K562 (cell line): ENCODE results near the gene SLC7A8. TPM values are rescaled to one million over a fixed set of nuclear protein-coding genes. Genes with fewer than 3 reads are reported as not detected.
A peak's percentile ranks its signal among the peaks of the same experiment; 100 is the strongest.

ENCODE experiments used
- ATAC-seq: fragments of 200-7000 bp; cut with Tn5 transposase; 3 replicates; pipeline ENCODE4 v1.9.1; 2020; ENCODE audit warnings: moderate library complexity
- BruUV-seq: library from RNA; stranded (reverse); fragments of 400-500 nt; replicated peaks from 2 replicates; lab custom pipeline; 2021; lab: Mats Ljungman, UMichigan
- CTCF ChIA-PET: fragments of 300-600 bp; formaldehyde crosslinking; extraction: SDS; loops from one replicate; lab custom pipeline; 2021; ENCODE audit warnings: low intra/inter-chr PET ratio; lab: Yijun Ruan, JAX
- POLR2A ChIA-PET: fragments of 300-600, 350-650 bp; sonication (Branson Sonifier 250); formaldehyde crosslinking; extraction: SDS; loops from one replicate; lab custom pipeline; 2021; ENCODE audit warnings: antibody characterized with exemption, inconsistent platforms; lab: Yijun Ruan, JAX
- DNase-seq, 4 experiments: peaks; one replicate each; pipeline versions ENCODE4 v3.0.0 to v3.0.0-alpha.2; 2011 to 2018; ENCODE audit warnings: low spot score in 3 of 4, mixed read lengths in 3 of 4; ENCODE audit errors: extremely low read depth in 1 of 4
- FAIRE-seq: peaks from 2 replicates; lab custom pipeline; 2011; peaks lifted over from hg19 to GRCh38; lab: Jason Lieb, UNC
- H2AFZ ChIP-seq: 2 replicates; pipeline ENCODE4 v1.6.0; 2011; ENCODE audit warnings: low read depth, low read length, control low read depth, inconsistent platforms
- H3K27ac ChIP-seq: fragments of 200-600 bp; 3 replicates; pipeline ENCODE4 v1.8.0; 2011; ENCODE audit warnings: low read depth, mild to moderate bottlenecking, control low read depth, inconsistent platforms, low read length, moderate library complexity, mixed read lengths; ENCODE audit errors: extremely low read depth
- H3K27me3 ChIP-seq, 2 experiments: fragments of 300-600 bp in 1 of 2; 2 replicates in 1 of 2; 3 replicates in 1 of 2; pipeline versions ENCODE4 v1.6.0 to v1.8.0; 2011; ENCODE audit warnings: inconsistent platforms in 2 of 2, low read length in 2 of 2, mild to moderate bottlenecking in 1 of 2, mixed read lengths in 1 of 2, moderate library complexity in 1 of 2; ENCODE audit not compliant: control insufficient read depth in 2 of 2, insufficient read depth in 2 of 2
- H3K36me3 ChIP-seq: fragments of 300-600 bp; 3 replicates; pipeline ENCODE4 v1.8.0; 2011; ENCODE audit warnings: mild to moderate bottlenecking, low read length, inconsistent platforms; ENCODE audit not compliant: control insufficient read depth, insufficient read depth
- H3K4me1 ChIP-seq, 2 experiments: fragments of 200-600 bp in 1 of 2; replicated peaks in 1 of 2; 2 replicates in 1 of 2; 3 replicates in 1 of 2; pipeline versions ENCODE4 v1.5.1 to v1.8.0; 2011; ENCODE audit warnings: inconsistent platforms in 2 of 2, low read length in 2 of 2, mild to moderate bottlenecking in 1 of 2, mixed read lengths in 1 of 2, moderate library complexity in 1 of 2; ENCODE audit not compliant: control insufficient read depth in 2 of 2, insufficient read depth in 2 of 2
- H3K4me2 ChIP-seq: 2 replicates; pipeline ENCODE4 v1.6.1; 2011; ENCODE audit warnings: low read length, control low read depth, inconsistent platforms, mixed read lengths; ENCODE audit not compliant: insufficient read depth
- H3K4me3 ChIP-seq: fragments of 200-600 bp; sonication (generic), shearing (Covaris generic); 2 replicates; pipeline ENCODE4 v1.5.1; 2016; ENCODE audit warnings: control low read depth, inconsistent platforms
- H3K79me2 ChIP-seq: fragments of 200-600 bp; 3 replicates; pipeline ENCODE4 v1.8.0; 2011; ENCODE audit warnings: low read length, inconsistent platforms; ENCODE audit not compliant: control insufficient read depth, insufficient read depth
- H3K9ac ChIP-seq, 2 experiments: 2 replicates each; pipeline versions ENCODE4 v1.6.0 to v1.6.1; 2011; ENCODE audit warnings: low read depth in 2 of 2, low read length in 2 of 2, control low read depth in 1 of 2, inconsistent platforms in 1 of 2, mild to moderate bottlenecking in 1 of 2, mixed read lengths in 1 of 2; ENCODE audit not compliant: insufficient read depth in 1 of 2
- H3K9me1 ChIP-seq: one replicate; pipeline ENCODE4 v1.6.0; 2011; ENCODE audit warnings: inconsistent platforms, mild to moderate bottlenecking, low read length, moderate library complexity; ENCODE audit not compliant: control insufficient read depth, insufficient read depth
- H3K9me3 ChIP-seq: replicated peaks from 2 replicates; pipeline ENCODE4 v1.5.1; 2011; ENCODE audit warnings: low read depth, low read length, inconsistent platforms; ENCODE audit not compliant: control insufficient read depth, insufficient read depth
- H4K20me1 ChIP-seq: replicated peaks from 2 replicates; pipeline ENCODE4 v1.6.1; 2011; ENCODE audit warnings: low read length, inconsistent platforms, mixed read lengths; ENCODE audit not compliant: control insufficient read depth, insufficient read depth
- FOXA3 ChIP-seq, 2 experiments: fragments of 450-650 bp in 1 of 2; sonication (generic) in 1 of 2; formaldehyde crosslinking; IDR thresholded peaks in 1 of 2; conservative IDR thresholded peaks in 1 of 2; 2 replicates each; pipeline versions ENCODE4 v1.4.0 to v1.8.0; 2020 to 2022; ENCODE audit warnings: mild to moderate bottlenecking in 2 of 2, missing genetic modification reagents in 1 of 2
- FOXK1 ChIP-seq: sonication (generic); formaldehyde crosslinking; IDR thresholded peaks from 2 replicates; pipeline ENCODE4 v1.8.0; 2022; ENCODE audit warnings: missing genetic modification reagents, mild to moderate bottlenecking, borderline replicate concordance
- HDAC3 ChIP-seq: fragments of 450-650 bp; IDR thresholded peaks from 2 replicates; pipeline ENCODE4 v1.6.1; 2018; ENCODE audit warnings: borderline replicate concordance, mild to moderate bottlenecking, moderate library complexity; ENCODE audit not compliant: partially characterized antibody
- HDAC8 ChIP-seq: fragments of 450-650 bp; IDR thresholded peaks from 2 replicates; pipeline ENCODE4 v1.6.1; 2016; ENCODE audit warnings: mild to moderate bottlenecking, missing genetic modification characterization, moderate library complexity, missing compliant biosample characterization
- HINFP ChIP-seq: fragments of 450-650 bp; conservative IDR thresholded peaks from 2 replicates; pipeline ENCODE4 v1.6.1; 2016; ENCODE audit warnings: missing genetic modification characterization, low read depth, mild to moderate bottlenecking, control low read depth, missing compliant biosample characterization
- NCOA1 ChIP-seq: fragments of 450-650 bp; IDR thresholded peaks from 2 replicates; pipeline ENCODE4 v1.6.1; 2016; ENCODE audit warnings: low read depth
- NFATC3 ChIP-seq: fragments of 450-650 bp; IDR thresholded peaks from 2 replicates; pipeline ENCODE4 v1.6.1; 2017; ENCODE audit warnings: mild to moderate bottlenecking
- SETDB1 ChIP-seq: IDR thresholded peaks from one replicate; pipeline ENCODE4 v1.6.1; 2012; ENCODE audit warnings: low read length, control low read depth, inconsistent platforms
- XRCC4 ChIP-seq: IDR thresholded peaks from one replicate; pipeline ENCODE4 v1.6.1; 2011; ENCODE audit not compliant: insufficient read depth, insufficient read length; ENCODE audit errors: extremely low read depth
- ZBTB7A ChIP-seq: IDR thresholded peaks from 2 replicates; pipeline ENCODE4 v1.6.1; 2011; ENCODE audit warnings: low read depth, mild to moderate bottlenecking, low read length, moderate library complexity, borderline replicate concordance; ENCODE audit not compliant: control insufficient read depth
- ZNF436 ChIP-seq: fragments of 250-450, 450-650 bp; sonication (Bioruptor Pico); formaldehyde crosslinking; IDR thresholded peaks from 2 replicates; pipeline ENCODE4 v1.7.0; 2020; ENCODE audit warnings: mild to moderate bottlenecking
- ZNF507 ChIP-seq: conservative IDR thresholded peaks from 2 replicates; pipeline ENCODE4 v1.6.1; 2017; ENCODE audit warnings: missing genetic modification characterization, missing compliant biosample characterization
- ZNF780A ChIP-seq: fragments of 250-450 bp; sonication (Bioruptor Pico); IDR thresholded peaks from 2 replicates; pipeline ENCODE4 v1.5.0; 2021; ENCODE audit warnings: mild to moderate bottlenecking
- WGBS: fragments of 100-300 bp; shearing (Covaris generic); methylation state at CpG from one replicate; pipeline ENCODE4 v1.1.6; 2016; ENCODE audit warnings: low coverage, mixed read lengths; ENCODE audit not compliant: insufficient coverage; ENCODE audit errors: missing lambda C conversion rate; 5-methylcytosine and 5-hydroxymethylcytosine counted together
- in situ Hi-C: fragments of 300-500 bp; cut with MboI; formaldehyde crosslinking; loops from 4 replicates; pipeline ENCODE4 v1.15.0; 2018; ENCODE audit warnings: inconsistent platforms, mixed read lengths
- intact Hi-C: fragments of 100-400 bp; cut with micrococcal nuclease; formaldehyde crosslinking; loops from 2 replicates; pipeline ENCODE4 v1.14.2; 2022
- polyA plus RNA-seq, 8 experiments: library from polyadenylated mRNA; depleted of rRNA in 4 of 8; stranded (reverse) in 5 of 8; unstranded in 3 of 8; fragments of >200 nt; fragmentation: Nextera tagmentation in 2 of 8; fragmentation: Illumina TruSeq in 1 of 8; extraction: Ambion mirVana in 2 of 8; extraction: Trizol in 1 of 8; gene quantifications; 2 replicates each; pipeline versions ENCODE4 v1.2.1 to v1.2.3, GENCODE V29; 2011 to 2014; ENCODE audit warnings: inconsistent platforms in 1 of 8, missing spikeins in 1 of 8
- total RNA-seq, 7 experiments: library from RNA; depleted of rRNA in 6 of 7; stranded (reverse); fragments of >200 nt in 6 of 7; fragmentation: Illumina TruSeq in 2 of 7; extraction: Trizol in 2 of 7; gene quantifications; 2 replicates each; pipeline versions ENCODE4 v1.2.1 to v1.2.3, GENCODE V29; 2011 to 2021; ENCODE audit warnings: low replicate concordance in 1 of 7
- TF ChIP-seq, protein P1 (sequence below), 2 experiments: fragments of 250-450 bp in 1 of 2; fragments of 450-650 bp in 1 of 2; sonication (Bioruptor Pico) in 1 of 2; IDR thresholded peaks; 2 replicates each; pipeline versions ENCODE4 v1.6.1 to v1.8.0; 2016 to 2021; ENCODE audit warnings: mild to moderate bottlenecking in 2 of 2, moderate library complexity in 2 of 2, missing compliant biosample characterization in 1 of 2, missing genetic modification characterization in 1 of 2
- TF ChIP-seq, protein P2 (sequence below): fragments of 250-450 bp; sonication (Bioruptor Pico); IDR thresholded peaks from 2 replicates; pipeline ENCODE4 v1.5.0; 2021; ENCODE audit warnings: mild to moderate bottlenecking, moderate library complexity

SLC7A8 gene
- total and polyA plus RNA-seq, 9 of the 15 experiments (the other 6 are each of a cell fraction or from before 2014, with no cell fraction given): 2.0 to 33.0 (median 6.0) TPM

DNA sequence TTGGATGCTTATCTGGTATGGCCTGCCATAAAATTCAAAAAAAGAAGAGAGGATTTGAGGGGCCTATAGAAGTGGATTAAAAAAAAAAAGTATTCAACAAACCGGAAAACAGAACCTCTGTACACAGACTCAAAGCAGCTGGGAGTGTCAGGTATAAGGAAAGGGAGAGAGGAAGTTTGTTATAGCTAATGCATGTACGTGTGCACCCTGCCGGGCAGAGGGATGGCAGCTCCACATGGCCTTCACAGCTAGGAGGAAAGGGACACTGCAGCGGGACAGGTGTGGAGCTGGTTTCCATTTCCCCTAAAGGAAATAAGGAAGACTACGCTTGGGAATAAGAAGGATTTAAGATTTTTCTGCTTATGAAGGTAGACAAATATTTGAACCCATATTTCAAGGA is 21.5 kb downstream of the SLC7A8 start (continued):
- TF ChIP-seq FOXK1 (CRISPR knock-in tag) (no peak), ZBTB7A (no peak), HINFP (tag) (no peak), ZNF507 (no peak)

DNA sequence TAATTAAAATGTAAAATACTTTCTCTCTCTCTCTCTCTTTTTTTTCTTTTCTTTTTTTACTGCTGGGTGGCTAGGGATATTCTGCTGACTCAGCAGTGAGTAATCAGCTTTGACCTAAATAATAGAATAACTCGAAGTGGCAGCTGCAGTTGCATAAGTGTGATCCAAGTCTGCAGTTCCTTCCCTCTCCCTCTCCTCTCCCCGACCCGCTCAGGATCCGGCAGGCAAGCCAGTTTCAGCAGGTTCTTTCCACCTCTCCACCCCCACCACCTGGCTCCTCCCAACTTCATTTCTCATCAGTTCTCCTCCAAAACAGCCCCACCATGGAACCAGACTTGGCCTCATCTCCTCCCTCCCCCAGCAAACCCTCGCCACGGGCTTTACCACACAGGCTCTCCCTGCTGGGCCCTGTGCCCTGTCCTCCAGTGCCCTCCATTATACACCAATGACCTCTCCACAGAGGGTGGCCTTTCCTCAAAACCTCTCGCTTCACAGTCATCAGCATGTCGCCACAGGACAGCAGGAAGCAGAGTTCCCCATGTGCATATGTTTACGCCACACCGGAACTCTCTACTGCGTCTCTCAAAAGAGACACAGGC is 22.4 kb downstream of the SLC7A8 start:
- H3K9me3 ChIP-seq: no peaks in the 10 kb centered on the region
- H3K4me3 ChIP-seq: no peak overlapping the region
- peak overlapping the region; percentile 60 to 82; a peak in 3 of 4 replicates for H3K9ac ChIP-seq
- no peaks in the 10 kb centered on the region for H3K9me1 ChIP-seq
- no peaks in the 10 kb centered on the region for H3K79me2 ChIP-seq
- DNase-seq: peak; percentile 66 to 85 (median 69)
- in situ Hi-C loops: no loop called here
- peak overlapping the region; percentile 85 for H3K27ac ChIP-seq
- peaks cover 53 to 55% of the 10 kb centered on the region in 2 experiments for H3K4me1 ChIP-seq
- intact Hi-C loops: no loop called here
- CTCF ChIA-PET: no interaction called here
- H4K20me1 ChIP-seq: no peaks in the 10 kb centered on the region
- peak overlapping the region; percentile 96 for H2AFZ ChIP-seq
- FAIRE-seq: peak; percentile 93
- H3K27me3 ChIP-seq: no peaks in the 10 kb centered on the region
- no TSS peak for BruUV-seq
- POLR2A ChIA-PET: interaction anchor here (0.6 to 2.0 kb wide), 8 partner anchors 9 to 72 kb away, joined by 3 to 5 read pairs (median 3); no protein-coding TSS in a partner anchor
- H3K36me3 ChIP-seq: no peaks in the 10 kb centered on the region
- WGBS: 21% methylated on average over 8 of the region's 11 CpGs
- peak overlapping the region; percentile 69 for H3K4me2 ChIP-seq
- peak; percentile 82 for ATAC-seq
- TF ChIP-seq FOXA3 (CRISPR knock-in tag; conservative IDR thresholded peaks at IDR 0.05 in 1 of 2, IDR thresholded peaks at IDR 0.05 in 1 of 2) (no peak), HDAC8 (tag) (no peak), NFATC3 (0 out of 2 replicates have a peak, but pooled peaks have one; percentile 62), NCOA1 (peak; percentile 49; the same call in 1 of the 2 replicates), XRCC4 (no peak), HDAC3 (peak; percentile 66), SETDB1 (no peak), ZNF780A (no peak), ZNF436 (CRISPR knock-in tag) (no peak)
- TF ChIP-seq, protein P1, sequence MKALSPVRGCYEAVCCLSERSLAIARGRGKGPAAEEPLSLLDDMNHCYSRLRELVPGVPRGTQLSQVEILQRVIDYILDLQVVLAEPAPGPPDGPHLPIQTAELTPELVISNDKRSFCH (CRISPR knock-in tag; IDR thresholded peaks at IDR 0.05): no peak
- TF ChIP-seq, protein P1 (tag; IDR thresholded peaks at IDR 0.05): peak; percentile 52; the same call in 1 of the 2 replicates
- TF ChIP-seq, protein P2, sequence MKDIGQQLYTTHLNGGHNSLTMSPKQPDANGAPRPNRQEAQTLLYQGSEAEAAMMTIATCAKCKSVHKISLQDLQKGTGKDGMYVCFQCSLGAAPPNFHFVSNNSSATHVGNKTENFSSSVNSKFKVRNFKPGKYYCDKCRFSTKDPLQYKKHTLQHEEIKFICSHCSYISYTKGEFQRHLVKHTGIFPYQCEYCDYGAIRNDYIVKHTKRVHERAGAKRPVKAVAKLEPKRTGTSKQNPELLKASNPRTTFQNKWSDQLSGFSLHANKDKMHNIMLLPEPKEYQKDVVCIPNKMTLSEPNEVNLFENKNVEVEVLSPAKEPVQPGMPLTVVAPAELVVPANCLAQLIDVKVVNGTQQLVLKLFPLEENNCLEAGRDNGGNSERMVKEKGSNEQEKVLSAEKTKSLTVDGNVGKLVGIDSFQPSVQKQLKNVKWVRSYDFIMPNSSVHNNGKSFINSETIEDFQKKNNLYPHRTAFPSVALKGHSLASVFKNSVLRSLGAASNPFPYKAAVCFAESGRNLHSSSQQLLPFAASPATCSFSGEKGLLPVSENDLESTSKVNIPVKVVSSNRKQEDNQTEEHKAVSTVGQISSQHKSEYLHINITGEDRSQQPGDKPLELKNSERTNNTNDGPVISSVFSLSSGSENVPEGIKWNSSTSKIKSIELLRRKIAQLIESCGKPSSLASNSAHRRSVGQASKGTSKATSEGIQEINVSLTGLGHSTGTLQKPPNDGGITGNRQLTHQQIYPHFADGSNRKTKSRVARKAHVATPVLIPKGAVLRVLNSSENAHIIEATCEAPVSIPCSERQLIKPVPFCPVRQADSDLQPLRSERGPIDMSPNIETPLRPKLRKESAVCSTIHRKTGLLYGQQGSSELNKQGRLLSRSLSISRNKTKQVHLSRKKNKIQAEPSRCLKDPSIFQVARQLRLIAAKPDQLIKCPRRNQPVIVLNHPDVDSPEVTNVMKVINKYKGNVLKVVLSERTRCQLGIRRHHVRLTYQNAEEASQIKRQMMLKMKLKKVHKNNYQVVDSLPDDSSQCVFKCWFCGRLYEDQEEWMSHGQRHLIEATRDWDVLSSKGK: no peak
